ENCODE results near the gene RFX4.
"Not testable (repeated sequence)": the region's sequence is repeated elsewhere in the genome, so short reads cannot be mapped to it uniquely, and the experiment has no call there.

Gene RFX4

DNA sequence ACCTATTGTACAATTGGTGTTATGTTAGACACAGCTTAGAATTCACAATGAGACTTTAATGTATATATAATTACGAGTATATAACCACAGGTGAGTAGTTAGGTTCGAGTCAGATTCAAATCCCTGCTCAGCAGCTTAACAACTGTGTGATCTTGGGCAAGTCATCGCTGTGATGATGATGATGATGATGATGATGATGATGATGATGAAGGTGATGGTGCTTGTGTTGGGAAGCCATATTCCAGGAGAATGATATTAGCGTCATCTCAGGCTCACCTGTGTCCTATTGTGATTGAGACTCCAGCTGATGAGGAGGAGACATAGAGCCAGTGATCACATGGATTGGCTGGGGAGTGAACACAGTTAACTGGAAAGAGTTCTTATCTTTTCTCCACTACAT is 16.5 kb downstream of the RFX4 start:
- Histone ChIP-seq H3K27ac (no peak overlapping the region), H3K9ac (ENCODE audit: insufficient read length) (no peak overlapping the region), H3K9me3 (ENCODE audit: low read depth, low read length) (no peaks in the 10 kb centered on the region), H3K4me3 (no peak overlapping the region), H3K36me3 (ENCODE audit: insufficient read depth, low read length) (no peaks in the 10 kb centered on the region)
- DNase-seq (ENCODE audit: low read depth, low spot score) = no peak
- no peak for TF ChIP-seq POLR2AphosphoS5 (IDR thresholded peaks at IDR 0.05; ENCODE audit: borderline replicate concordance, low read depth, low read length)
- no peak for TF ChIP-seq FOXP2 (optimal IDR thresholded peaks at IDR 0.05; ENCODE audit: control extremely low read depth, extremely low read length, insufficient read depth)
- TF ChIP-seq EZH2 (IDR thresholded peaks at IDR 0.05) = no peak

DNA sequence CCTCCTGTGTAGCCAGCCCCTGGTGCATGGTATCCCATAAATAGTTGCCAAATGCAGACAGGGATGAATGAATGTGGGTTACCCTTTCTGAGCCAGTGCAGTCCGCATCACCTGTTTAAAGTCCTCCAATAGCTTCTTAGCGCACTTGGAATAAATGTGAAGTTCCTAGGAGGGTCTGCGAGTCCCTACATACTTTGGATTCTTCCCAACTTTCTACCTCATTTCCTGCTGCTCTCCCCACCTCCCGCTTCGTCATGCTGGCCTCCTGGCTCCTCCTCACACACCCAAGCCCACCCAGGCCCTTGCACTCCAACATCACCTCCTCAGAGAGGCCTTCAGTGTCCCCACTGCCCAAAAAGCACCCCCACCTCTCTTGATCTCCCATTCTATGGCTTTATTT is 17.7 kb downstream of the RFX4 start:
- TF ChIP-seq FOXP2 (optimal IDR thresholded peaks at IDR 0.05; ENCODE audit: control extremely low read depth, extremely low read length, insufficient read depth) (no peak), EZH2 (IDR thresholded peaks at IDR 0.05) (no peak), POLR2AphosphoS5 (IDR thresholded peaks at IDR 0.05; ENCODE audit: borderline replicate concordance, low read depth, low read length) (no peak)
- no peak for DNase-seq (ENCODE audit: low read depth, low spot score)
- Histone ChIP-seq H3K36me3 (ENCODE audit: insufficient read depth, low read length) (no peaks in the 10 kb centered on the region), H3K9me3 (ENCODE audit: low read depth, low read length) (no peaks in the 10 kb centered on the region), H3K27ac (no peak overlapping the region), H3K9ac (ENCODE audit: insufficient read length) (no peak overlapping the region), H3K4me3 (no peak overlapping the region)

DNA sequence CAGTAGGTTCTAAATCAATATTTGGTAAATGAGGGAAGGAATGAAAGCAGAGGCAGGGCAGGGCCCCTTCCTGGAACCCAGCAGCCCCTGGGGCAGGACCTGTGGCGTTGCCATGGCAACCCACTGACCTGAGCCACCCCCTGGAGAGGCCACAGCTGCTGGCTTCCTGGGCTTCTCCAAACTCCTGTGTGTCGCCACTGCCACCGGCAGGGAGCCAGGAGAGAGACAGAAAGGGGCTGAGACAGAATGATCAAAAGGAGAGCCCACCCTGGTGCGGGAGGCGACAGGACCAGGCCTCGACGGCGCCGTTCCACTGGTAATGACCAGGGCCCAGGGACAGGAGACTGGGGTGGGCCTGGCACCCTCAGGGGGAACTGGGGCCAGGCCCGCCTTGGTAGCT is 18.2 kb downstream of the RFX4 start:
- DNase-seq (ENCODE audit: low read depth, low spot score) = no peak
- no peak overlapping the region for H3K9ac ChIP-seq (ENCODE audit: insufficient read length)
- no peak overlapping the region for H3K27ac ChIP-seq
- TF ChIP-seq POLR2AphosphoS5 (IDR thresholded peaks at IDR 0.05; ENCODE audit: borderline replicate concordance, low read depth, low read length) (no peak), FOXP2 (optimal IDR thresholded peaks at IDR 0.05; ENCODE audit: control extremely low read depth, extremely low read length, insufficient read depth) (no peak), EZH2 (IDR thresholded peaks at IDR 0.05) (no peak)
- no peaks in the 10 kb centered on the region for H3K36me3 ChIP-seq (ENCODE audit: insufficient read depth, low read length)
- H3K9me3 ChIP-seq (ENCODE audit: low read depth, low read length) = no peaks in the 10 kb centered on the region
- H3K4me3 ChIP-seq = no peak overlapping the region

DNA sequence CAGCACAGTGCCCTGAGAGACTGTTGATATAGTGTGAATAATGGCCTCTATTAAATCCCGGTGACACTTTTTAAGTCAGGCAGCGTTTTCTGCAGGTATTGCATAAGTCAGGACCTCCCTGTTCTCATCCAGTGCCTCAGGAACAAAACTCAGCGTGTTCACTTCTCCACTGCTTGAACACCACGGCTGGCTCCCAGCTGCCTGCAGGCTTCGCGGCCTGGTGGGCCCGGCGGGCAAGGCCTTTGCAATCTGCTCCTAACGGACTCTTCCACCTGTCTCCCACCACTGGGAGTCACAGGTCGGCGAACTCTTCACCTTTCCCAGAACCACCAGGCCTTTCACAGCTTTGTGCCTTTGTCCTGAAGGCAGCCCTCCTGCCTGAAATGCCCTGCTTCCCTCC is 18.7 kb downstream of the RFX4 start:
- no peak overlapping the region for H3K9ac ChIP-seq (ENCODE audit: insufficient read length)
- no peaks in the 10 kb centered on the region for H3K36me3 ChIP-seq (ENCODE audit: insufficient read depth, low read length)
- DNase-seq (ENCODE audit: low read depth, low spot score) = no peak
- no peak for TF ChIP-seq EZH2 (IDR thresholded peaks at IDR 0.05)
- no peak for TF ChIP-seq POLR2AphosphoS5 (IDR thresholded peaks at IDR 0.05; ENCODE audit: borderline replicate concordance, low read depth, low read length)
- TF ChIP-seq FOXP2 (optimal IDR thresholded peaks at IDR 0.05; ENCODE audit: control extremely low read depth, extremely low read length, insufficient read depth) = no peak
- no peak overlapping the region for H3K27ac ChIP-seq
- no peak overlapping the region for H3K4me3 ChIP-seq
- H3K9me3 ChIP-seq (ENCODE audit: low read depth, low read length) = no peaks in the 10 kb centered on the region

DNA sequence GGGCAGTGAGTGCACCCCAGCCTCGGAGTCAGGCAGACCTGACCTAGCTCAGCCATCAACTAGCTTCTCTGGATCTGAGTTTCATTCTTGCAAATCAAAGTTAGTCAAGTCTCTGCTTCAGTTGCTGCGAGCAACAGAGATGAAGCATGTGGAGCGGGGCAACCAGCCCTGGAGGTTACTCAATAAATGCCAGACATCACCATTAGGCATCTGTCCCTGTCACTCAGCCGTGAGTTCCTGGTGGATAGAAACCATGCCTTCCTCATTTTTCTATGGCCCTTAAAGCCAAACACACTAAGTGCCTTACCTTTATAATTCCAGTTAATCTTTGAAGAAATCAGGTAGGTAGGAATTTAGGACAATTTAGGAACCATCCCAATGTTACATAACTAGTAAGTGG is 19.3 kb downstream of the RFX4 start:
- Histone ChIP-seq H3K27ac (no peak overlapping the region), H3K9me3 (ENCODE audit: low read depth, low read length) (no peaks in the 10 kb centered on the region), H3K36me3 (ENCODE audit: insufficient read depth, low read length) (no peaks in the 10 kb centered on the region), H3K4me3 (no peak overlapping the region), H3K9ac (ENCODE audit: insufficient read length) (no peak overlapping the region)
- no peak for DNase-seq (ENCODE audit: low read depth, low spot score)
- no peak for TF ChIP-seq POLR2AphosphoS5 (IDR thresholded peaks at IDR 0.05; ENCODE audit: borderline replicate concordance, low read depth, low read length)
- no peak for TF ChIP-seq FOXP2 (optimal IDR thresholded peaks at IDR 0.05; ENCODE audit: control extremely low read depth, extremely low read length, insufficient read depth)
- no peak for TF ChIP-seq EZH2 (IDR thresholded peaks at IDR 0.05)

DNA sequence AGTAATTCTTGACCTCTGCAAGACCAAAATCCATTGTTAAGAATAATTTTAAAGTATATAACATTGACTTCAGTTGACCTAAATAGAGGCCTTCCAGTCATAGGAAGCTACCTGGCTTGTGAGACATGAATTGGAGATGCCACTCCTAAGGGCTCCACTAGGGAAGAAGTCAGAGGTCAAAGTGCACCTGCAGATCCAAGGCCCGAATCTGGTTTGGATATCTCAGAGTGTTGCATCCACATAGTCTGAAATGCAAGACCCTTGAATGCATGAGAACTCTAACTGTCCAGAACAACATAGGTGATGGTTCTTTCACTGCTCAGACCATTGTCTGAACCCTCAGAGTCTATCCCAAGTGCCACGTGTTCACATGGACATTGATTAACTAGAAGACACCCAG is 22.4 kb downstream of the RFX4 start:
- Histone ChIP-seq H3K9ac (ENCODE audit: insufficient read length) (no peak overlapping the region), H3K27ac (no peak overlapping the region), H3K36me3 (ENCODE audit: insufficient read depth, low read length) (no peaks in the 10 kb centered on the region), H3K9me3 (ENCODE audit: low read depth, low read length) (no peaks in the 10 kb centered on the region), H3K4me3 (no peak overlapping the region)
- no peak for DNase-seq (ENCODE audit: low read depth, low spot score)
- TF ChIP-seq POLR2AphosphoS5 (IDR thresholded peaks at IDR 0.05; ENCODE audit: borderline replicate concordance, low read depth, low read length) (no peak), EZH2 (IDR thresholded peaks at IDR 0.05) (no peak), FOXP2 (optimal IDR thresholded peaks at IDR 0.05; ENCODE audit: control extremely low read depth, extremely low read length, insufficient read depth) (no peak)

DNA sequence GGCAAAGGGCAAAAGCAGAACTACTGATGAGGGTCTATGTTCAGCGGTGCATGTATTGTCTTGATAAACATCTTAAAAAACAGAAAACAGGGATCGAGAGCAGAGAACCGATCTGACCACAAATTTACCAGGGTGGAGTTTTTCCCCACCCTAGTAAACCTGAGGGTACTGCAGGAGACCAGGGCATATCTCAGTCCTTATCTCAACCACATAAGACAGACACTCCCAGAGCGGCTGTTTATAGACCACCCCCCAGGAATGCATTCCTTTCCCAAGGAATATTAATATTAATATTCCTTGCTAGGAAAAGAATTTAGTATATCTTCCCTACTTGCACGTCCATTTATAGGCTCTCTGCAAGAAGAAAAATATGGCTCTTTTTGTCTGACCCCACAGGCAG is 37.8 kb downstream of the RFX4 start:
- not testable (repeated sequence) for H3K4me3 ChIP-seq; H3K36me3 ChIP-seq (ENCODE audit: insufficient read depth, low read length); H3K27ac ChIP-seq; H3K9me3 ChIP-seq (ENCODE audit: low read depth, low read length); H3K9ac ChIP-seq (ENCODE audit: insufficient read length); DNase-seq (ENCODE audit: low read depth, low spot score)

DNA sequence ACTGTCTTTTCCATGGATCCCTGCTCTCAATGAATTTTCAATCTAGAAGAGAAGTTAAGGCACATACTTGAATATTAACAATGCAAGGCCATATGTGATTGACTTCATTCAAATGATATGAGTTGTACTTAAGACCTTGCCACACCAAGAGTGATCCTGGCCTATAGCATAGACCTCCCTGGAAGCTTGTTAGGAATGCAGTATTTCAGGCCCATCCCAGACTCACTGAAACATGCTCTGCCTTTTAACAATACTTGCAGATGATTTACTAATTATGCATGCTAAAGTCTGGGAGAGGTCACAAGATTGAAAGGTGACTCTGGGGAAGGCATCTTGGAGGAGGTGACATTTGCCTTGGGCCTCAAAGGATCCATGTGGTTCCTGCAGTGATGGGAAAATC is 43.2 kb downstream of the RFX4 start:
- no peak overlapping the region for H3K4me3 ChIP-seq
- DNase-seq (ENCODE audit: low read depth, low spot score) = no peak
- no peaks in the 10 kb centered on the region for H3K9me3 ChIP-seq (ENCODE audit: low read depth, low read length)
- no peak overlapping the region for H3K27ac ChIP-seq
- no peak overlapping the region for H3K9ac ChIP-seq (ENCODE audit: insufficient read length)
- no peak for TF ChIP-seq EZH2 (IDR thresholded peaks at IDR 0.05)
- TF ChIP-seq FOXP2 (optimal IDR thresholded peaks at IDR 0.05; ENCODE audit: control extremely low read depth, extremely low read length, insufficient read depth) = no peak
- no peak for TF ChIP-seq POLR2AphosphoS5 (IDR thresholded peaks at IDR 0.05; ENCODE audit: borderline replicate concordance, low read depth, low read length)
- H3K36me3 ChIP-seq (ENCODE audit: insufficient read depth, low read length) = no peaks in the 10 kb centered on the region

DNA sequence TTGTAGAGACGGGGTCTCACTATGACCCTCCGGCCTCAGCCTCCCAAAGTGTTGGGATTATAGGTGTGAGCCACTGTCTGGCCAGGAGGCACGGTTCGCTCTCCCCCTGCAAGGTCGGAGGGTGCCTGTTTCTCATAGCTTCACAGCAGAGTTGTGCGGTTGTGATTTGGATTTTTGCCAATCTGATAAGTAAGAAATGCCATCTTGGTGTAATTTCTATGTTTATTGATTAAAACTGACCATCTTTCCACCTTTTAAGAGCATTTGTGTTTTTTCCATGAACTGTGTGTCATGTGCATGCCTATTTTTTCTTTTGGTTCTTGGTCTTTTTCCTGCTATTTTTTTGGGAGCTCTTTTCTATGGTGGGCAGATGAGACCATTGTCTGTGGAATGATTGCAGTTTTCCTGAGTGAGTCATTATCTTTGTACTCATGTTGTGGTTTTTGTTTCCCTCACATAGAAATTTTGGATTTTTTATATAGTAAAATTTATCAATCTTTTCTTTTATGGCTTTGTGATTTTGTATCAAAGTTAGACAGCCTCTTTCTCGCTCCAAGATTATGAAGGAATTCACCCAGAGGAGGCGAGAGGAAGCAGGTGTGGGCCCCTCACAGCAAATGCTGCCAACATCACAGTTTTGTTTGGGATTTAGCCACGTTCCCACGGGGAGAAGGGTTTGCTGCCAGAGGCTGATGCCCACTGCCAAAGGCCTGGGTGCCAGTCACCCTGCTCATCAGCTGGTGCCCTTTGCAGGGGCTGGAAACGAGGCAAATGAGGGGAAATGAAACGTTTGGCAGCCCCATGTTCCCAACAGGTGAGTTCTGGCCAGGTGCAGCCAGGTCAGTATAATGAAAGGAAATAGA is 47.2 kb downstream of the RFX4 start:
- no peak overlapping the region for H3K27ac ChIP-seq
- H3K9ac ChIP-seq (ENCODE audit: insufficient read length) = no peak overlapping the region

More for the DNA sequence above, 47.2 kb downstream of the RFX4 start:
- DNase-seq (ENCODE audit: low read depth, low spot score) = no peak
- TF ChIP-seq EZH2 (IDR thresholded peaks at IDR 0.05) (no peak), FOXP2 (optimal IDR thresholded peaks at IDR 0.05; ENCODE audit: control extremely low read depth, extremely low read length, insufficient read depth) (no peak), POLR2AphosphoS5 (IDR thresholded peaks at IDR 0.05; ENCODE audit: borderline replicate concordance, low read depth, low read length) (no peak)
- H3K9me3 ChIP-seq (ENCODE audit: low read depth, low read length) = no peaks in the 10 kb centered on the region
- no peak overlapping the region for H3K4me3 ChIP-seq
- H3K36me3 ChIP-seq (ENCODE audit: insufficient read depth, low read length) = no peaks in the 10 kb centered on the region

Measured in SK-N-MC (cell line).